ENCODE data around the gene KDM6A. TPM values are rescaled to one million over a fixed set of nuclear protein-coding genes. Genes with fewer than 3 reads are reported as not detected.
"Not testable (repeated sequence)": the region's sequence is repeated elsewhere in the genome, so short reads cannot be mapped to it uniquely, and the experiment has no call there.

KDM6A gene
- polyA plus RNA-seq, 12 donors = 12.4 to 33.3 (median 20.4) TPM; not detected in 1

DNA sequence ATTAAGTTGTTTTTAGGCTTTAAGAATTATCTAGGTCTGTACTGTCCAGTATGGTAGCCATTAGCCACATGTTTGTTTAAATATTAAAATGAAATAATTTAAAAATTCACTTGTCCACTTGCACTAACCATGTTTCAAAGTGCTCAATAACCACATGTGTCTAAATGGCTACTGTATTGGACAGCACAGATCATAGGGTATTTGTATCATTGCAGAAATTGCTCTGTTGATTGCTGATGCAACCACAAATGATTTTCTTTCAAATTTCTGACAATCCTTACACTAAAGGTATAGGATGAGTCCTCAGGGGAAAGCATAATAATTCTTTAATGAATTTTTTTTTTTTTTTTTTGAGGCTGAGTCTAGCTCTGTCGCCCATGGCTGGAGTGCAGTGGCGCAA lies 84.9 kb downstream of the KDM6A start:
- no peak for DNase-seq

DNA sequence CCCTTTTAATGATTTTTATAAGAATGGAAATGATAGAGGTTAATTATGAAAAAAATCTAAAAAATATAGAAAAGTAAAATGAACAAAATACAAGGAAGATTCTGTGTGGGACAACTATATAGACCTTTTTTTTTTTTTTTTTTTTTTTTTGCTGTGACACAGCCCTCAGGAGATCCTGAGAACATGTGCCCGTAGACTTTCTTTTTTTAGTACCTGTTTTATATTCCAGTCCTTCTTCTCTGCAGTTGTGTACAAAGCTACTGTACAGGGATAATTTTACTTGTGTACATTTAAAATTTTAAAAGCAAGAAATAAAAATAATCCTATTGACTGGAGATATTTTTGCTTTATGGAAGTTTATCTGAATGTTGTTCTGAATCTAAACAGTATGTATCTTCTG lies 85.5 kb downstream of the KDM6A start:
- DNase-seq = no peak

DNA sequence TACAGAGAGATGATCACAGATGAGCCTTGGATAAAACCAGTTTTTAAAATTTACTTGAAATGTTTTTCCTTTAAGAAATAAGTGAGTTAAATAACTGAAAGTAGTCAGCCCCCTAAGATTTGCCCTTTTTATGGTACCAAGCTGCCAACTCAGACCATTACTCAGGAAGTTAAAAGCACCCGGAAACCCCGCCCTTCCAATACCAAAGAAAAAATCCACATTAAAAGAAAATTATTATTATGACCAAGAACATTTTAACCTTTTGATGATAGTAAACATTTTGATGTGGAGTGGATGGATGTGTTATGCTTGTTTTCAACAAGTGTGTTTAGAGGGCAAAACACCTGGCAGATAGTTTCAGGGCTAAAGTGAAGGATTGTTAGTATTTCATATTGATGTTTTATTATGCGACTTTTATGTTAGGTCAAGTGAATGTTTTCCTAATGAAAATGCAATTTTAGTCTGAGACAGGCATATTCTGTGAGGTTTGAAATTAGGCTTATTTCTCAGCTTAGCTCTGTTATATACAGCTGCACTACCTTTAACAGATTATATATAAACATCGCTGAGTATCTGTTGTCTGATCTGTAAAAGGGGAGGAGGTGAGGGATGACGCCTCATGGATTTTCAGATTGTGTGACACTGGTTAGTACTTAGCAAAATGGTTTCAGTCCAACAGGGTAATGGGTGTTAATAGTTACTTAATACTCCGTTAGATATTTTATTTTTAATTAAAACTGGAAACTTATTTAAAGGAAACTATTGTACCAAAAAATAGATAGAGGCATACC lies 89.0 kb downstream of the KDM6A start:
- no peak for DNase-seq

DNA sequence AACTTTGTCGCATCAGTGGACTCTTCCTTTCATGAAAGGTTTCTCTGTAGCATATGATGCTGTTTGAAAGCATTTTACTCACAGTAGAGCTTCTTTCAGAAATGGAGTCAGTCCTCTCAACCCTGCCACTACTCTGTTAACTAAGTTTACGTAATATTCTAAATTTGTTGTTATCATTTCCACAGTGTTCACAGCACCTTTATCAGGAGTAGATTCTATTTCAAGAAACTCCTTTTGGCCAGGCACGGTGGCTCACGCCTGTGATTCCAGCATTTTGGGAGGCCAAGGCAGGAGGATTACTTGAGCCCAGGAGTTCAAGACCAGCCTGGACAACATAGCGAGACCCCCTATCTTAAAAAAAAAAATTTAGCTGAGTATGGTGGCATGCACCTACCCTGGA lies 90.0 kb downstream of the KDM6A start:
- DNase-seq = no peak

DNA sequence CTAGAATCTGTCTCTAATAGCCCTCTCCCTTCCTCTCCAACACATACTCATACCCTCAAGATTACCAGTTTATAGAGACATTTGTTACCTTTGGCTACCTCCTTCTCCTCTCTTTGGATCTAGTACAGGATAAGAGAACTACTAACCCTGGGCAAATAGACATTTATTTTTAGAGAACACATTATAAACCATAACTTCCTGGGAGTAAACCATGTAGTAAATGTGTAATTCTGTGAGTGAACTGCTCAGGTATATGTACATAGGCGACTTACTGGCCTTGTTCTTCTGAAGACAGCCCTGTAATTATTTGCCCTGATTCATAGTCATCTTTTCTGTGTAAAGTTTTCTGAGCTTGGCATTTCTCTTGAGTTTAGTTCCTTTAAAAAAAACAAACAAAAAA lies 94.2 kb downstream of the KDM6A start:
- DNase-seq = no peak

DNA sequence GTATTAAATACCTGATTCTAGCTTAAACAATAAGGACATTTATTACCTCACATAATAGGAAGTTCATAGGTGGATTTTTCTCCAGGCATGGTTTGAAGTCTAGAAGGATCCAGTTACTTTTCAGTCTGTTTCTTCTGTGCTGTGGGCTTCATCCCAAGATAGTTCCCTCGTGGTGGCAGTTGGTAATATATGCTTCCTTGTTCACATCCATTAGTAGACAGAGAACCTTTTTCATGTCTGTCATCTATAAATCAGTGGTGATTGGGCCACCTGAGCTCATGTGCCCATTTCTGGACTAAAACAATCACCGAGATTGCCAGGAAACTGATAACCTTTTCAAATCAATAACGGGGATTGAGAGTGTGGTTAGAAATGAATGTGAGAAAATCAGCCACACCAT lies 97.7 kb downstream of the KDM6A start:
- DNase-seq = no peak

DNA sequence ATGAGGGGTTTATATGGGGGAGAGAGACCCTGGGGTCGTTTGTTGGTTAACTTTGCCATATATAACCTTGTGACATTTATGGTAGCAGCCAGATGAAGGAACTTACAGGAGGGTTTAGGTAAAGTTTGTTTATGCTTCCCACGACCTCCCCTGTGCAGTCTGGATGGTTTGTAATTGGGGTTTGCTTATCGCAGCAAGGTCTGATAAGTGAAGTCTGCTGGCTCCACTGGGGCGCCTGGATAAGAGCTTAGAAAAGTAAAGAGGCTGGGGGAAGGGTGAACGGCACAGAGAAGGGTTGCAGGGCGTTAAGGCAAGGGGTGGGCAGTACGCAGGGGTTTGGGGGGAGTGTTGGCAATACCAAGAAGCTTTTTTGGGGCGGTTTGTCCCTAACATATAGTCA lies 98.7 kb downstream of the KDM6A start:
- DNase-seq = no peak

DNA sequence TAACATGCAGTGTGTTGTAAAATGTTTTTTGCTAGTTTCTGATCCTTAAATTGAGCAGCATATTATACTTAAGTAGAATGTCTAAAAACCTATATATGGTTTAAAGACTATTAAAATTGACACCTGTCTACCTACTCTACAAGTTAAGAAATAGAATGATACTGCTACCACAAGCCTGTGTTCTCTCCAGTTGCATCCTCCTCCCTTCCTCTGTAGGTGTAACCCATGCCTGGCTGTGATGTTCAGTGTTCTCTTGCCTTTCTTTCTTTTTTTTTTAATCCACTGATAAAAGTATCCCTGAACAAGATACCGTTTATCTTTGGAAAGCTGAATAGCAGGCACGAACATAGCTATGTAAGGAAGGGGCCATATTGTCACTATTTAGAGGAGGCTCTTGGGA lies 99.1 kb downstream of the KDM6A start:
- DNase-seq = no peak

DNA sequence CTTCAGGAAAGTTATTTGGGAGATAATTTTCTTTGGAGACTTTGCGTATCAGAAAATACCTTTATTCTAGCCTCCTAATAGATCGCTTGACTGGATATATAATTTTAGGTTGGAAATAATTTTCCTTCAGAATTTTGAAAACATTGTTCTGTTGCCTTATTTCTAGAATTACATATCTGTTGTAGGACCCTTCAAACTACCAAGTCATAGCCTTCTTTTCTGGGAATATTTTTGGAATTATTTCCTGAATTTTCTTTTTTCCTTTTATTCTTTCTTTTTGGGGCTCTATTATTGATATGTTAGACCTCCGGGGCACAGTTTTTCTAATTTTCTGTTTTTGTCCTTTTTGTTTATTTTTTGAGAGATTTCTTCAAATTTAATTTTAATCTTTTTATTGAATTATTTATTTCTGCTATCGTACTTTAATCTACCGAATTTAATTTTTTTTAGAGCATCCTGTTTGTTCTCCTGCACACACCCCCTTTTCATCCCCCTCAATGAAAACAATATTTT lies 100.5 kb downstream of the KDM6A start:
- DNase-seq = no peak

DNA sequence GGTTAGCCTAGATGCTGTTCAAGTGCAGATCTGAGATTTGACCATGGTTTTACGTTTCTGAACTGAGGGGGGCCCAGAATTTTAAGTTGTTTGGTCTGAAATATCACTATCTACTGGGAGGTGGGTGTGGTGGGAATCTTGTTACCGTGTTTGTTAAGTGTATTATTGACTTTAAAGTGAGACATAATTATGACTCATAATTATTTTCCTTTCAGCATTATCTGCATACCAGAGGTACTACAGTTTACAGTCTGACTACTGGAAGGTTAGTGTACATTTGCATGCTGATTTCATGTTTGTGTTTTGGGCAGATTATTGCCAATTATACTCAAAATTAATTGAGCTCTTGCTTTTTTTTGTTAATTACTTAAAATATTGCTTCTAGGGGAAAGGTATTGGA lies 101.5 kb downstream of the KDM6A start:
- DNase-seq = no peak

DNA sequence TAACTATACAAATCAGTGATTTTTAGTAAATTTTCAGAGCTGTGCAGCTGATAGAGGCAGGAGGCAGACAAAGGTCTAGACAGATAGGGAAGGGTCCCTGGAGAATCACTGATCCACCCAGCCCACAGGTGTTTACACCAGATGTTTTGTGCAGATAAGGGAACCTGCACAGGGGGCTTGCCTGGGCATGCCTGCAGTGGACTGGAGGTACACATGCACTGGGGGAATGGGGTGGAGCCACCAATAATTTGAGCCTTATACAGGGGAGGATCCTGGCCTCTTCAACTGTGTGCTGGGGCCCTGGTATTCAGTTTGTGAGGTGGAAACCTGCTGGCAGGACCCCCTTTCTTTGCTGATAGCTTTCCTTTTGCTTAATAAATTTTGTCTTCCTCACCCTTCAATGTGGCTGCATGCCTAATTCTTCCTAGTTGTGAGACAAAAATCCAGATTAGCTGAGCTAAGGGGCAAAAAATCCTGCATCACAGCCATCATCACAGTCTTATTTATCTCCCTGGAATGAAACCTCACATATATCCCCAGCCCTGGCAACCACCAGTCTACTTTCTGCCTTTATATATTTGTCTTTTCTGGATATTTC lies 102.8 kb downstream of the KDM6A start:
- no peak for DNase-seq

DNA sequence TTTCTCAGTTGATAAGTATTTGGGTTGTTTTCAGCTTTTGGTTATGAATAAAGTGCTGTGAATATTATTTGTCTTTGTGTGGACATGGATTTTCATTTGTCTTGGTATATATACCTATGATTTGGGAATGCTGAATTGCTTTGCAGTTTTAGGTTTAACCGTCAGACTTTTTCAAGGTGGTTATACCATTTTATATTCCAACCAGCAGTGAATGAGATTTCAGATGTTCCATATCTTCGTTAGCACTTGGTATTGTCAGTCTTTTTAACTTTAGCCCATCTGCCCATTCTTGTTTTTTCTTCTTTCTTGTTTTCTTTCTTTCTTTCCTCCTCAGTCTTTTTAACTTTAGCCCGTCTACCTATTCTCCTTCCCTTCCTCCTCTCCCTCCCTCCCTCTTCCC lies 106.0 kb downstream of the KDM6A start:
- DNase-seq = no peak

DNA sequence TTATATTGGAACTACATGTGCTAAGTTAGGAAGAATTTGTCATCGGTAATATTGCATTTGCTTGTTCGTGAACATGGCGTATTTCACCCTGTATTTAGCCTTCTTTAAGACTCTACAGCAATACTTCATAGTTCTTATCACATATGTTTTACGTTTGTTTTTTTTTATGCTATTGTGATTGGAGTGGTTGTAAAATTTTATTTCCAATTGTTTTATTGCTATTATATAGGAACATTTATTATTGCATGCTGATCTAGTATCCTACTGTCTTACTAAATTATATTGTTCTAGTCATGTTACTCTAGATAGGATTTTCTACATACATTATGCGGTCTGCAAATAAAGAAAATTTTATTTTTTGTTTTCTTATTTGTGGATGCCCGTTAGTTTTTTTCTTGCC lies 107.4 kb downstream of the KDM6A start:
- no peak for DNase-seq

DNA sequence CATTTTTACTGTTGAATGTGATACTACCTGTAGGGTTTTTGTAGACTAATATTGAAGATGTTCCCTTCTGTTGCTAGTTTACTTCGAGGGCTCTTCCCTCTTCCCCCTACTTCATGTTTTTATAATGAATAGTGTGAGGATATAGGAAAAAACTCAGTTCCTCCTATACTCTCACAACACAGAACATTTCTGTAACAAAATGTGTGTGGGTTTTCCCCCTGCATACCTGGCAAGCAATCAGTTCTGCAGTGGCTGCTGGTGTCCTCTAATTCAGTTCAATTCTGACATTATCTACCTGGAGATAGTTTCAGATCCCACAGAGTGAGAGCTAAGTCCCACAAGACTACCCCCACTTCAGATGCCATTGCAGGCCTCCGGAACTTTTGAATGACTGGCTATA lies 107.9 kb downstream of the KDM6A start:
- no peak for DNase-seq

DNA sequence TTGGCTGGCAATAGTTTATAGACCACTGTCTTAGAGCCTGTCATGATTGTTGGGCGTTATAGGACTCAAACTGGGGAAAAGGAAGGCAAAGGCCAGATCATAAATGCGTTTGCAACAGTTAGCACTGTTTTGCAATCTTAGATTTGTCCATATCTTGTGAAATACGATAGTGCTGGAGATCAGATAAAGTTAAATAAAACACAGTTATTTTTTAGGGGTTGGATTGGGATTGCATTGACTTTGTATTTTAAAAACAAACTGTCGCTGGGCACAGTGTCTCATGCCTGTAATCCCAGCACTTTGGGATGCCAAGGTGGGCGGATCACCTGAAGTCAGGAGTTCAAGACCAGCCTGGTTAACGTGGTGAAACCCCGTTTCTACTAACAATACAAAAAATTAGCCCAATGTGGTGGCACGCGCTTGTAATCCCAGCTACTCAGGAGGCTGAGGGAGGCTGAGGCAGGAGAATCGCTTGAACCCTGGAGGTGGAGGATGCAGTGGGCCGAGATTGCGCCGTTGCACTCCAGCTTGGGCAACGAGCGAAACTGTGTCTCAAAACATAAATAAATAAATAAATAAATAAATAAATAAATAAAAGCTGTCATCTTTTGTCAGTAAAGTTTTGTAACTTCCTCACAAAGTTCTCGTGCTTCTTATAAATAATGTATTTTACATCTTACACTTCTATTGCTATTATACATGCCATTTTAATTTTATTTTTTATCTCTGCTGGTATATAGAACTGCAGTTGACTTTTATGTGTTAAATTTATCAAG lies 117.2 kb downstream of the KDM6A start:
- DNase-seq = no peak

DNA sequence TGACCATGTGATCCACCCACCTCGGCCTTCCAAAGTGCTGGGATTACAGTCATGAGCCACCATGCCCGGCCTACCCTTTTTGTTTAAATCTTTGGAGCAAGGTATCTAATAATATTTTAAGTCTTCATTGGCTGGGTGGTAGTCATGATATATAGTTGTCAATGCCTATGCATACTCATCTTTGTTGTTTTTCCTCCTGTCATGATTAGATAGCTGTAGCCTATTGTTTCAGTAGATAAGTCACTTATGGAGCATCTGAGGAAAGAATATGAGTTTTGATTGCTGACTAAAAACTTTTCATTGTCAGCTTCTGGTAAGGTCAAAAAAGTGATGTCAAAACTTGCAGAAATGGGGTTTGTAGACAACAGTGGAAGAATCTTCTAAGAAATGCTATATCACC lies 119.8 kb downstream of the KDM6A start:
- no peak for DNase-seq

DNA sequence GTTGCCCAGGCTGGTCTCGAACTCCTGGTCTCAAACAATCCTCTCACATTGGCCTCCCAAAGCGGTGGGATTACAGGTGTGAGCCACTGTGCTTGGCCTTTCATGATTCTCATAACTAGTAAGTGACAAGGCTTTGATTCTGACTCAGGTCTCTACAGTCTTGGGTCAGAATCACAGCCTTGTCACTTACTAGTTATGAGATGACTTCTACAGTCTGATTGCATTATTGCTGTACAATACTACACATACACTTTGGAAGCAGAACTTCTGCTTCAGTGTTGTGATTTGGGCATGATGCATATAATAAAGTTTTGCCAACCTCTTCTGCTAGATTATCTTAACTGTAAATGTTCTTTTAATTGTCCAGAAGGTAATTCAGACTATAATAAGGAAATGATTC lies 123.3 kb downstream of the KDM6A start:
- DNase-seq = no peak

DNA sequence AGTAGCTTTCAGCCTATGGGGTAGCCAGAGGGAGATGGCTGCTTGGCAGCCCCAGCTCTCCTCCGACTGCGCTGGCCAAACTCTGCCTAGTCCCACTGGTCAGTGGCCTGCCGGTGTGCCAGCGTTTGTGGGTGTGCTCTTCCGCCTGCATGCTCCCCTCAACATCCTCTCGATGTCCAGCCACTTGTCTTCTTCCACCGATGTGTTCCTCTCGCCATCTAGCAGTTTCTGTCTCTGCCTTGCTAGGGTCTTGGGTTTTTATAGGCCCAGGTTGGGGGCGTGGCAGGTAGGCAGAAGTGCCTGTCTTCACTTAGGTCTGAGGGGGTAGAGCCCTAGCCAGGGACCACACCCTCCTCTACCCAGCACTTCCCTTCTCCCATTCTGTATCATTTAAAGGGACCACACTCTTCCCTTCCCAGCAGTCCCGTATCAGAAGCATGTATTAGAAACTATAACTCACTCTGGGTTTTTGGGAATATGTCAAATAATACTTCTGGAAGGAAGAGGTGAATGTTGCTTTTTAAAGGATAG lies 124.4 kb downstream of the KDM6A start:
- DNase-seq = no peak

DNA sequence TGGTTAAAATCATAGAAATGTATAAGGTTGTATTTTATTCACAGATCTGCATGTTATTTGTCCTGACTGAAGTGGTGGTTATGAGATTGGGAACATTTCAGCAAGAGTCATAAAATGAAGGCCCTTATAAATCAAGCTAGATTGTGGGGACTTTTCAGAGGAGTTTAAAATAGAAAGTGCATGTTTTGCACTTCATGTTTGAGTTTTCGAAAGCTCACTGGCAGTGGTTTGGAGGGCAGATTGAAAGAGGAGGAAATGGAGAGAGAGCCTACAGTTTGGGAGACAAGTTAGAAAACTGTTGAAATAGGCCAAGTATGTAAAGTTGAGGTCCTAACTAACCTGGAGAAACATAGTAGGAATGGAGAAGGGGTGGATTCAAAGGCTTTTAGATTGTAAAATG lies 124.9 kb downstream of the KDM6A start:
- no peak for DNase-seq

DNA sequence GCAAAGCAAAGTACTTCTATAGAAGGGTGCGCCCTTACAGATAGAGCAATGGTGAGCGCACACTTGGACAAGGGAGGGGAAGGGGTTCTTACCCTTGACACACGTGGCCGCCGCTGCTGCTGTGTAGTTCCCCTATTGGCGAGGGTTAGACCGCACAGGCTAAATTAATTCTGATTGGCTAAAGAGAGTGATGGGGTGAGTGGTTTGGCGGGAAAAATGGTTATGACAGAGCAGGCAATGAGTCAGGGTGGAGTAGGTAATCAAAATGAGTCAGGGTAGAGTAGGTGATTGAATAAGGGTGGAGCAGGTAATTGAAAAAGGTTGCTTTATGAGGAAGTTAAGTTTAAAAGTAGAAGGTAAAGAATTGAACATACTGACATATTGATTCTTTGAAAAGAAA lies 126.2 kb downstream of the KDM6A start:
- DNase-seq = not testable (repeated sequence)

DNA sequence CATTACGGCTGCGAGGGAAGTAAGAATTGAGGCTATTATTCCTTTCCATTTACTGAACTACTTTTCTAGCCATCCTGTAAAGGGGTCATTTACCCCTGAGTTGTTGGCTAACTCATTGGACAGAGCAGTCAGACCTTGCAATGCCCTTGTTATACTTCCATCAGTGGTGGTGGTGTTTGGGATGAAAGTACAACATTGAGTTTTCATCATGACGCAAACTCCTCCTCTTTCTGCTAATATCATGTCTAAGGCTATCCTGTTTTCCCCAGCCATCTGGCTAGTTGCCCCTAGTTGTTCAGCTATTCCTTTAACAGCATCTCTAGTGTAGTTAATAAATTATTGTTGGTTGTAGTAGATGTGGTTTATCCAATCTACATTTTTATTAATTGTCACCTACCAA lies 126.9 kb downstream of the KDM6A start:
- DNase-seq = not testable (repeated sequence)

DNA sequence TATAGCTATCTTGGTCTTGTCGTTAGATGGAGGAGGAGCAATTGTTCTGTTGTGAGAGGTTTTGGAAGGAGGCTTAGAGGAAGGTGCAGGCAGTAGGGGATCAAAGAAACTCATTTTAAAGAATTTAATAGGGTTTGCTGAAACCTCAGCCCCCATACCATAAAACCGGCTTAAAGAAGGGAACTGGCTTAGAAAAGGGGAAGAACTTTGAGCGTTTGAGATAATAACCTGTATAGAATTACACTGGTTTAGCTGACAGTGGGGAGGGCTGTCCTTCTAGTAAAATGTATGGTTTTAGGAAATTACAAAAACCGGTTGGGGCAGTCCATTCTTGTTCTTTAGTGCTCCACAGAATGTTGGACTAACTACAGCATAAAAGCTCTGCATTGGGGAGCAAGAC lies 128.1 kb downstream of the KDM6A start:
- DNase-seq = no peak

DNA sequence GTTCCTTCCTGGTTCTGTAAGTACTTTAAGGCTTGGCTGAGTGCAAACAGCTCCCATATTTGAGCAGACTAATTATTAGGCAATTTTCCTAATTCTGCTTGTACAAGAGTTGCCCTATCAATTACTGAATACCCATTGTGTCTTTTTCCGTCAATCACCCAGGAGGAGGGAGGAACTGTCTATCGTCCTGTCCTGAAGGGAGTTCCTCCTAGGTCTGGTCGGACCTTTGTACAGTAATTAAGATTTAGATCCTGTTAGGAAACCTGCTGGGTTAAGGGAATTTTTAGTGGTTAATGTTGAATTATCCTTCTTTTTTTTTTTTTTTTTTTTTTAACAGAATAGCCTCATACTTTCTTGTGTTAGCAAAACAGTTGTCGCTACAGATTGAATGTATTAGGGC lies 130.1 kb downstream of the KDM6A start:
- no peak for DNase-seq

Measured in muscle of arm (tissue), 12 donors.